ENCODE measurements around the gene RNF148. TPM values are rescaled to one million over a fixed set of nuclear protein-coding genes. Genes with fewer than 3 reads are reported as not detected.

The RNF148 gene
- total and polyA plus RNA-seq, 2 experiments from 2014 or later = not detected

DNA sequence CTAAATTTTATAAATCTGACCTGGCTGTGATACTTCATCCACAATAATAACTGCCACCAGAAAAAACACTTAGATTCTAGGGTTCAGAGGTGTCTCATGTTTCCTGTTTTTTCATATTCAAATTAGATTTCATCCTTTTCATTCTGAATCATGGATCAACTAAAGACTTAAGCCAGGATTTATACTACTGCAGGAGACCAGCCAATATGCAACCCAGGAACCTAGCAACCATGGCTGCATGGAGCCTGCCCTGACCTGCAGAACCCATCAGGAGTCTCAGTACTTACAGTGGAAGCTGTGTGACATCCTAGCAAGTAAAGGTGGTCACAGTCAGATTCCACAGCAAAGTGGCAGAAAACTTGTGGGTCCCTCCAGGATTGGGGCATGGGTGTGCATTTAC lies 40.5 kb upstream of the RNF148 start:
- in situ Hi-C loops (cut with MboI) = no loop called here
- H2AFZ ChIP-seq = no peak overlapping the region
- no peak overlapping the region for H3K9ac ChIP-seq
- no peaks in the 10 kb centered on the region for H3K36me3 ChIP-seq (ENCODE audit: low read depth)
- H3K4me3 ChIP-seq = no peak overlapping the region
- H3K4me2 ChIP-seq (ENCODE audit: unreplicated experiment) = no peak overlapping the region
- H3K9me2 ChIP-seq (ENCODE audit: insufficient read depth) = no peaks in the 10 kb centered on the region
- H3K27me3 ChIP-seq (replicated peaks; ENCODE audit: insufficient read depth) = no peaks in the 10 kb centered on the region; the same call in 1 of the 2 replicates
- TF ChIP-seq EZH2phosphoT487 (IDR thresholded peaks at IDR 0.05; ENCODE audit: insufficient read depth, low read depth) = no peak
- TF ChIP-seq EZH2 (IDR thresholded peaks at IDR 0.05; ENCODE audit: insufficient read depth, poor library complexity, severe bottlenecking) = no peak
- no peaks in the 10 kb centered on the region for H3K9me3 ChIP-seq (ENCODE audit: low read depth)
- no peaks in the 10 kb centered on the region for H3F3A ChIP-seq (ENCODE audit: insufficient read depth)
- H3K79me2 ChIP-seq (ENCODE audit: insufficient read depth) = no peaks in the 10 kb centered on the region
- H3K4me1 ChIP-seq (ENCODE audit: insufficient read depth) = no peaks in the 10 kb centered on the region
- no peak for DNase-seq
- H3K27ac ChIP-seq = no peak overlapping the region
- H4K20me1 ChIP-seq (ENCODE audit: insufficient read depth) = no peaks in the 10 kb centered on the region

DNA sequence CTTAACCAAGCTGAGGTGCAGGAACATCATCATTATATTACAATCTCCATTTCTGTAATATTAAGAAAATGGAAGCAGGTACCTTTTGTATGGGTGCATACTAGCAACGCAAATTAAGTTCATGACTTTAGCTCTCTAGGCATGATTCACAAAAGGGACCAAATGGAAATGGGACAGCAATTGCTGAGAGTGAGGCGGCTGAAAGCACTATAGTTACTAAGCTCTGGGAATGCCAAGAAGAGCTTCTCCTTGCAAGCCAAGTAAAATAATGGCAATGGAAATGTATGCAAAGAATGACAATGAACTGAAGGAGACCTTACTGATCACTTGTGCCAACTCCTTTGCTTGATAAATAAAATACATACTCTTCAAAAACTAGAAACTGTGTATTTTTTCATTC lies 36.2 kb upstream of the RNF148 start:
- H3K27me3 ChIP-seq (replicated peaks; ENCODE audit: insufficient read depth) = no peaks in the 10 kb centered on the region; the same call in 1 of the 2 replicates
- no peaks in the 10 kb centered on the region for H3F3A ChIP-seq (ENCODE audit: insufficient read depth)
- no peaks in the 10 kb centered on the region for H3K9me2 ChIP-seq (ENCODE audit: insufficient read depth)
- H3K4me3 ChIP-seq = no peak overlapping the region
- no peak overlapping the region for H3K27ac ChIP-seq
- H3K4me1 ChIP-seq (ENCODE audit: insufficient read depth) = no peaks in the 10 kb centered on the region
- in situ Hi-C loops (cut with MboI) = no loop called here
- no peaks in the 10 kb centered on the region for H3K79me2 ChIP-seq (ENCODE audit: insufficient read depth)
- TF ChIP-seq EZH2 (IDR thresholded peaks at IDR 0.05; ENCODE audit: insufficient read depth, poor library complexity, severe bottlenecking) (no peak), EZH2phosphoT487 (IDR thresholded peaks at IDR 0.05; ENCODE audit: insufficient read depth, low read depth) (no peak)
- no peaks in the 10 kb centered on the region for H4K20me1 ChIP-seq (ENCODE audit: insufficient read depth)
- no peaks in the 10 kb centered on the region for H3K36me3 ChIP-seq (ENCODE audit: low read depth)
- no peak overlapping the region for H3K9ac ChIP-seq
- H3K9me3 ChIP-seq (ENCODE audit: low read depth) = no peaks in the 10 kb centered on the region
- WGBS, 2 experiments (ENCODE audit: low coverage in 1 of 2, low lambda C conversion rate in 2 of 2, missing lambda C conversion rate in 2 of 2) = 28 to 29% methylated on average over 2 of the region's 2 CpGs
- H2AFZ ChIP-seq = no peak overlapping the region
- no peak for DNase-seq
- H3K4me2 ChIP-seq (ENCODE audit: unreplicated experiment) = no peak overlapping the region

DNA sequence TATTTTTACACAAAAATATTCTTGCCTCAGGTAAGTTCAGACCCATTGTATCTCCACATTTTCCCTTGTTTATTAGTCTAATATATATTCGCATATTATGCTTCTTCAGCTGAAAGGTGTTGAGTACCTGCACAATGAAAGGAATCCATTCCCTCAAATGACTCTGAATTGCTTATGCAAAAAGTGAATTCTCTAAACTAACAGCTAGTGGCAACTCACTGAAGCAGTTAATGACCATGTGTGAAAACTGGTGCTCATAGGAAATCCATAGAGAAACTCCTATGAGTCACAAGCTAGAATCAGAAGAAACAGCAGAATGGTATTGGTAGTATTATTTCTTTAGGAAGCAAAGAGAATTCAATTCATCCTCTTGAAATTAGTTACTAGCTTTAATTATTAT lies 33.5 kb upstream of the RNF148 start:
- Histone ChIP-seq H3K9ac (no peak overlapping the region), H4K20me1 (ENCODE audit: insufficient read depth) (no peaks in the 10 kb centered on the region), H3K79me2 (ENCODE audit: insufficient read depth) (no peaks in the 10 kb centered on the region), H2AFZ (no peak overlapping the region), H3K27me3 (replicated peaks; ENCODE audit: insufficient read depth) (no peaks in the 10 kb centered on the region; the same call in 1 of the 2 replicates), H3K9me2 (ENCODE audit: insufficient read depth) (no peaks in the 10 kb centered on the region), H3K27ac (no peak overlapping the region), H3K4me3 (no peak overlapping the region), H3K36me3 (ENCODE audit: low read depth) (no peaks in the 10 kb centered on the region), H3K9me3 (ENCODE audit: low read depth) (no peaks in the 10 kb centered on the region), H3F3A (ENCODE audit: insufficient read depth) (no peaks in the 10 kb centered on the region), H3K4me2 (ENCODE audit: unreplicated experiment) (no peak overlapping the region), H3K4me1 (ENCODE audit: insufficient read depth) (no peaks in the 10 kb centered on the region)
- in situ Hi-C loops (cut with MboI) = no loop called here
- DNase-seq = no peak
- WGBS, 2 experiments (ENCODE audit: low coverage in 1 of 2, low lambda C conversion rate in 2 of 2, missing lambda C conversion rate in 2 of 2) = 63 to 64% methylated on average over 1 of the region's 1 CpG
- no peak for TF ChIP-seq EZH2 (IDR thresholded peaks at IDR 0.05; ENCODE audit: insufficient read depth, poor library complexity, severe bottlenecking)
- TF ChIP-seq EZH2phosphoT487 (IDR thresholded peaks at IDR 0.05; ENCODE audit: insufficient read depth, low read depth) = no peak

DNA sequence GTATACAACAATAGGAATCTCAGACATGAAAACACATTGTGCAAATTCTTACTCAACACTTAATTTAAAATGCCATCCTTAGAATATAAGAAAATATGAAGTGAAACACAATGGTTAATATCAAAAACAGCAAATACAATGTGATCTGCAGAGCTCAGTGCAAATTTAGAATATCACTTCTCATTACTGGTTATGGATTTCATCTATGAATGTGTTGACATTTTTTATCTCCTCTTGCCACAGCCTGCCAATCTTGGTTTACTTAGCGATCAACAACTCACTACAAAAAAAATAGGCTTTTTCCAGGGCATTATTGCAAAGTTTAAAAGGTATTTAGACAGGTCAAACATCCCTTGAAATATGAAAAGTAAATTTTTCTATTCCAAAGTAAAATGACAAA lies 25.0 kb upstream of the RNF148 start:
- Histone ChIP-seq H3K27ac (no peak overlapping the region), H4K20me1 (ENCODE audit: insufficient read depth) (no peaks in the 10 kb centered on the region), H3K4me3 (no peak overlapping the region), H3K4me2 (ENCODE audit: unreplicated experiment) (no peak overlapping the region), H2AFZ (no peak overlapping the region), H3K9me2 (ENCODE audit: insufficient read depth) (no peaks in the 10 kb centered on the region), H3K9me3 (ENCODE audit: low read depth) (no peaks in the 10 kb centered on the region), H3F3A (ENCODE audit: insufficient read depth) (no peaks in the 10 kb centered on the region), H3K27me3 (replicated peaks; ENCODE audit: insufficient read depth) (no peaks in the 10 kb centered on the region), H3K79me2 (ENCODE audit: insufficient read depth) (no peaks in the 10 kb centered on the region), H3K9ac (no peak overlapping the region), H3K4me1 (ENCODE audit: insufficient read depth) (no peaks in the 10 kb centered on the region), H3K36me3 (ENCODE audit: low read depth) (no peaks in the 10 kb centered on the region)
- DNase-seq = no peak
- no peak for TF ChIP-seq EZH2 (IDR thresholded peaks at IDR 0.05; ENCODE audit: insufficient read depth, poor library complexity, severe bottlenecking)
- TF ChIP-seq EZH2phosphoT487 (IDR thresholded peaks at IDR 0.05; ENCODE audit: insufficient read depth, low read depth) = no peak
- in situ Hi-C loops (cut with MboI) = no loop called here
- 31 to 35% methylated on average over 1 of the region's 1 CpG for WGBS, 2 experiments (ENCODE audit: low coverage in 1 of 2, low lambda C conversion rate in 2 of 2, missing lambda C conversion rate in 2 of 2)

DNA sequence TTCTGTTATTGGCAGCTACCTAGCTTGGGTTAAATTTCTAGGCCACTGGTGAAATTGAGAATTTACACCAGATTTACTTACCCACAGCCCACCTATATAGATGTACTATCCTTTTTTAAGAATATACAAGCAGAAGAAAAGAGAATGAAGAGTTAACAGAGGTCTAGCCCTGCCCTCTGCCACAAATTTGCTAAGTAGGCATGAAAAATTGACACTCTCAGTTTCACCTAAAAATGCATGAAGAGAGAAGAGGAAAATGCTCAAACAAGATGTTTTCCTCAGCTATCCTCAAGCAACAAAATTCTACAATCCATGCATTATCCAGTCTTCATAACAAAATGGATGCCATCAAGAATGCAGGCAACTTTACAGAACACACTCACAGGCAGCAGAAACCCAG lies 24.6 kb upstream of the RNF148 start:
- no peak overlapping the region for H3K9ac ChIP-seq
- no peaks in the 10 kb centered on the region for H3K9me3 ChIP-seq (ENCODE audit: low read depth)
- no peak for DNase-seq
- no peaks in the 10 kb centered on the region for H3K36me3 ChIP-seq (ENCODE audit: low read depth)
- H3K4me1 ChIP-seq (ENCODE audit: insufficient read depth) = no peaks in the 10 kb centered on the region
- H3F3A ChIP-seq (ENCODE audit: insufficient read depth) = no peaks in the 10 kb centered on the region
- no peak overlapping the region for H3K4me2 ChIP-seq (ENCODE audit: unreplicated experiment)
- no peak overlapping the region for H3K27ac ChIP-seq
- in situ Hi-C loops (cut with MboI) = no loop called here
- H4K20me1 ChIP-seq (ENCODE audit: insufficient read depth) = no peaks in the 10 kb centered on the region
- H2AFZ ChIP-seq = no peak overlapping the region
- no peaks in the 10 kb centered on the region for H3K79me2 ChIP-seq (ENCODE audit: insufficient read depth)
- no peaks in the 10 kb centered on the region for H3K9me2 ChIP-seq (ENCODE audit: insufficient read depth)
- no peaks in the 10 kb centered on the region for H3K27me3 ChIP-seq (replicated peaks; ENCODE audit: insufficient read depth)
- no peak overlapping the region for H3K4me3 ChIP-seq
- TF ChIP-seq EZH2phosphoT487 (IDR thresholded peaks at IDR 0.05; ENCODE audit: insufficient read depth, low read depth) (no peak), EZH2 (IDR thresholded peaks at IDR 0.05; ENCODE audit: insufficient read depth, poor library complexity, severe bottlenecking) (no peak)

All from GM23248 (cell line).